ENCODE data around the gene NUSAP1. TPM values are rescaled to one million over a fixed set of nuclear protein-coding genes. Genes with fewer than 3 reads are reported as not detected.

Gene NUSAP1
- total and polyA plus RNA-seq, 4 donors: 48.2 to 70.1 (median 57.2) TPM

GRCh38 chr15:41407341-41407740, 74.7 kb downstream of the NUSAP1 start:
- H3K9me3 ChIP-seq (ENCODE audit: control insufficient read depth, insufficient read depth, low read length): no peaks in the 10 kb centered on the region
- 100% methylated on average over 2 of the region's 5 CpGs for WGBS (ENCODE audit: insufficient coverage)
- H3K4me1 ChIP-seq (ENCODE audit: control insufficient read depth, insufficient read depth, low read length): peaks cover 5% of the 10 kb centered on the region
- H3K27ac ChIP-seq (ENCODE audit: low read depth, low read length): no peak overlapping the region
- no peak overlapping the region for H3K4me3 ChIP-seq (ENCODE audit: low read depth, low read length)
- no peaks in the 10 kb centered on the region for H3K36me3 ChIP-seq (ENCODE audit: control insufficient read depth, insufficient read depth, low read length)
- no peak for DNase-seq (ENCODE audit: low read depth in 4 of 6, low spot score in 6 of 6)
- no peaks in the 10 kb centered on the region for H3K27me3 ChIP-seq (ENCODE audit: control insufficient read depth, insufficient read depth, low read length)

DNA sequence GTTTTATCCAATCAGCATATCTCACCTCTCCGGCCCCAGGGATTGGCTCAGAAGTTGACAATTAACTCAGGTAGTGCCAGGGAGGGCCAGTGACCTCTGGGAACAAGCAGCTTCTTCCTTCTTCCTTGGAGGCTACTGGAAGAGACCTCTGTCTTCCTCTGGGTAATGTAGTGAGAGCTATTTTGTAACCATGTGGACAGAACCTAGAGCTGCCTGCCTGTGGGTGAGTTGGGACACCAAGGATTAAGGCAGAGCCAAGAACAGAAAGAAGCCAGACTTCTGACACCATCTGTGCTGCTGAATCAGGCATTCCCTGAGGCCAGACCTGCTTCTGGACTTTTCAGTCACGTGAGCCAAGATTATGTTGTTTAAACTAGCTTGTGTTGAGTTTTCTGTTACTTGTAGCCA, 75.6 kb downstream of the NUSAP1 start:
- Histone ChIP-seq H3K27me3 (ENCODE audit: control insufficient read depth, insufficient read depth, low read length) (no peaks in the 10 kb centered on the region), H3K9me3 (ENCODE audit: control insufficient read depth, insufficient read depth, low read length) (no peaks in the 10 kb centered on the region), H3K4me1 (ENCODE audit: control insufficient read depth, insufficient read depth, low read length) (no peaks in the 10 kb centered on the region), H3K4me3 (ENCODE audit: low read depth, low read length) (no peak overlapping the region), H3K36me3 (ENCODE audit: control insufficient read depth, insufficient read depth, low read length) (no peaks in the 10 kb centered on the region), H3K27ac (ENCODE audit: low read depth, low read length) (no peak overlapping the region)
- no CpG with 5 or more reads among the region's 2 CpGs for WGBS (ENCODE audit: insufficient coverage)
- DNase-seq (ENCODE audit: low read depth in 4 of 6, low spot score in 6 of 6): peak in 1 of 6 donors; percentile 66

DNA sequence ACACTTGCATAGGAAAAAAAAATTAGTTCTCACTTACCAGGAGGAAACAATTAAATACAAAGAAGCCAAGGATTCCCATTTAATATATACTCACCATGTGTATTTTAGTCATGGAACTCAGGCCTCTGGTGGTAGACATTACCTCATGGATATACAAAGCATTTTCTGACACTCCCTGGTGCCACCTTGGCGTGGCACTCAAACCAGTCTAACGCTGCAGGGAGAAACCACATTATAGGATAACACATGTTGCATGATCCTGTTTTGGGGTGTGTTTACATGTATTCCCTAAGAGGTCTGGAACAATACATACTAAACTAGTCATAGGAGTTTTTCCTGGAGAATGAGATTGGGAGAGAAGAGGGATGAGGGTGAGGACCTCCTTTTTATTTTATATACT, 78.3 kb downstream of the NUSAP1 start:
- no peak for DNase-seq (ENCODE audit: low read depth in 4 of 6, low spot score in 6 of 6)
- H3K36me3 ChIP-seq (ENCODE audit: control insufficient read depth, insufficient read depth, low read length): no peaks in the 10 kb centered on the region

DNA sequence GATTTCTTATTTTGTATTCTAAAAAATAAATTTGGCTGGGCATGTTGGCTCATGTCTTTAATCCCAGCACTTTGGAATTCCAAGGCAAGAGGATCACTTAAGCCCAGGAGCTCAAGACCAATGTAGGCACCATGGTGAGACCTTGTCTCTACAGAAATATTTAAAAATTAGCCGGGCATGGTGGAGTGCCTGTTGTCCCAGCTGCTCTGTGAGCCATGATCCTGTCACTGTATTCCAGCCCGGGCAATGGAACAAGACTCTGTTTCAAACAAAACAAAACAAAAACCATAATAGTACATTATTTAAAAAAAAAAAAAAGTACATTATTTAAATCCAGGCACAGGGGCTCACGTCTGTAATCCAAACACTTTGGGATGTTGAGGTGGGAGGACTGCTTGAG, 78.8 kb downstream of the NUSAP1 start:
- WGBS (ENCODE audit: insufficient coverage): 20% methylated on average over 1 of the region's 3 CpGs

More for the DNA sequence above, 78.3 kb downstream of the NUSAP1 start:
- Histone ChIP-seq H3K9me3 (ENCODE audit: control insufficient read depth, insufficient read depth, low read length) (no peaks in the 10 kb centered on the region), H3K4me3 (ENCODE audit: low read depth, low read length) (no peak overlapping the region), H3K27ac (ENCODE audit: low read depth, low read length) (no peak overlapping the region), H3K27me3 (ENCODE audit: control insufficient read depth, insufficient read depth, low read length) (no peaks in the 10 kb centered on the region), H3K4me1 (ENCODE audit: control insufficient read depth, insufficient read depth, low read length) (peaks cover 5% of the 10 kb centered on the region)
- WGBS (ENCODE audit: insufficient coverage): no CpG with 5 or more reads among the region's 2 CpGs

GRCh38 chr15:41416128-41416741, 83.6 kb downstream of the NUSAP1 start:
- Histone ChIP-seq H3K9me3 (ENCODE audit: control insufficient read depth, insufficient read depth, low read length) (no peaks in the 10 kb centered on the region), H3K27me3 (ENCODE audit: control insufficient read depth, insufficient read depth, low read length) (no peaks in the 10 kb centered on the region), H3K36me3 (ENCODE audit: control insufficient read depth, insufficient read depth, low read length) (no peaks in the 10 kb centered on the region), H3K27ac (ENCODE audit: low read depth, low read length) (peak overlapping the region; percentile 88), H3K4me1 (ENCODE audit: control insufficient read depth, insufficient read depth, low read length) (peaks cover 23% of the 10 kb centered on the region), H3K4me3 (ENCODE audit: low read depth, low read length) (peak overlapping the region; percentile 92)
- no peak for DNase-seq (ENCODE audit: low read depth in 4 of 6, low spot score in 6 of 6)
- WGBS (ENCODE audit: insufficient coverage): 24% methylated on average over 16 of the region's 20 CpGs

More for the DNA sequence above, 78.8 kb downstream of the NUSAP1 start:
- no peaks in the 10 kb centered on the region for H3K36me3 ChIP-seq (ENCODE audit: control insufficient read depth, insufficient read depth, low read length)
- no peaks in the 10 kb centered on the region for H3K27me3 ChIP-seq (ENCODE audit: control insufficient read depth, insufficient read depth, low read length)
- no peaks in the 10 kb centered on the region for H3K9me3 ChIP-seq (ENCODE audit: control insufficient read depth, insufficient read depth, low read length)
- no peak overlapping the region for H3K27ac ChIP-seq (ENCODE audit: low read depth, low read length)
- no peak overlapping the region for H3K4me3 ChIP-seq (ENCODE audit: low read depth, low read length)
- DNase-seq (ENCODE audit: low read depth in 4 of 6, low spot score in 6 of 6): no peak
- peaks cover 9% of the 10 kb centered on the region for H3K4me1 ChIP-seq (ENCODE audit: control insufficient read depth, insufficient read depth, low read length)

DNA sequence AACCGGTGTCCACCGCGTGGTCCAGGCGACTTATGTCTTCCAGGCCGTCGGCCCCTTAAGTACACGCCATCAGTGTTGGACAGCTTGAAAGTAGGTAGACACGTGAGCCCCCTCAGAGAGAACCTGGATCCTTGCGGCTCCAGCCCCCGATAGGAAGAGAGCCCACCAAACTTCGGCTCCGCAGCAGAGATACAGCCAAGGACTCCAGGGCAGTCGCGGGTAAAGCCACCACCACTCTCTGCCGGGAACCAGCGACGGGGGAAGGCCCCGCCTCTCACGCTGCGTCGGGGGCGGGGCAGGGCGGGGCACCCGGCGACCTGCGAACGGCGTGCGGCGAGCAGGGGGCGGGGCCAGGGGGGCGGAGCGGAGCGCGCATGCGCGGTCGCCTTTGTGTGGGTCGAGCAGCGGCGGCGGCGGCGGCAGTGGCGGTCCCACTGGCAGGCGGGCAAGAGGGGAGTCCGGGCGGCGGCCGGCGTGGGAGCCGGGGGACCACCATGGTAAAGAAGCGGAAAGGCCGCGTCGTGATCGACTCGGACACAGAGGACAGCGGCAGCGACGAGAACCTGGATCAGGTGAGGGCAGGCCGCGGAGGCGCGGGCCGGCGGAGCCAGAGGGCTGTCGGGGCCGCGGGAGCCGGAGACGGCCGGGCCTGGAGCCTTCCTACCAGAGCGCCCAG, 84.2 kb downstream of the NUSAP1 start, which contains the start of gene RTF1:
Gene RTF1, plus strand, starts transcription at position 354 of the 676 bp plus-strand sequence. Its CDS starts 21 bp downstream, at position 375.
- Histone ChIP-seq H3K27me3 (ENCODE audit: control insufficient read depth, insufficient read depth, low read length) (no peaks in the 10 kb centered on the region), H3K4me1 (ENCODE audit: control insufficient read depth, insufficient read depth, low read length) (peaks cover 23% of the 10 kb centered on the region), H3K36me3 (ENCODE audit: control insufficient read depth, insufficient read depth, low read length) (no peaks in the 10 kb centered on the region), H3K27ac (ENCODE audit: low read depth, low read length) (peak within 1 kb of the TSS; percentile 89), H3K9me3 (ENCODE audit: control insufficient read depth, insufficient read depth, low read length) (no peaks in the 10 kb centered on the region), H3K4me3 (ENCODE audit: low read depth, low read length) (peak within 1 kb of the TSS; percentile 92)
- DNase-seq (ENCODE audit: low read depth in 4 of 6, low spot score in 6 of 6): peak; percentile 85 to 98 (median 91)
- WGBS (ENCODE audit: insufficient coverage): 0% methylated on average over 74 of the region's 74 CpGs

- Histone ChIP-seq H3K36me3 (ENCODE audit: control insufficient read depth, insufficient read depth, low read length) (no peaks in the 10 kb centered on the region), H3K27me3 (ENCODE audit: control insufficient read depth, insufficient read depth, low read length) (no peaks in the 10 kb centered on the region), H3K4me3 (ENCODE audit: low read depth, low read length) (peak overlapping the region; percentile 92), H3K9me3 (ENCODE audit: control insufficient read depth, insufficient read depth, low read length) (no peaks in the 10 kb centered on the region), H3K4me1 (ENCODE audit: control insufficient read depth, insufficient read depth, low read length) (peaks cover 23% of the 10 kb centered on the region), H3K27ac (ENCODE audit: low read depth, low read length) (peak overlapping the region; percentile 89)
- DNase-seq (ENCODE audit: low read depth in 4 of 6, low spot score in 6 of 6): peak in 2 of 6 donors; percentile 18 to 24
- WGBS (ENCODE audit: insufficient coverage): 0% methylated on average over 37 of the region's 37 CpGs
These were observed 84.9 kb downstream of the NUSAP1 start for GRCh38 chr15:41417418-41418195.

DNA sequence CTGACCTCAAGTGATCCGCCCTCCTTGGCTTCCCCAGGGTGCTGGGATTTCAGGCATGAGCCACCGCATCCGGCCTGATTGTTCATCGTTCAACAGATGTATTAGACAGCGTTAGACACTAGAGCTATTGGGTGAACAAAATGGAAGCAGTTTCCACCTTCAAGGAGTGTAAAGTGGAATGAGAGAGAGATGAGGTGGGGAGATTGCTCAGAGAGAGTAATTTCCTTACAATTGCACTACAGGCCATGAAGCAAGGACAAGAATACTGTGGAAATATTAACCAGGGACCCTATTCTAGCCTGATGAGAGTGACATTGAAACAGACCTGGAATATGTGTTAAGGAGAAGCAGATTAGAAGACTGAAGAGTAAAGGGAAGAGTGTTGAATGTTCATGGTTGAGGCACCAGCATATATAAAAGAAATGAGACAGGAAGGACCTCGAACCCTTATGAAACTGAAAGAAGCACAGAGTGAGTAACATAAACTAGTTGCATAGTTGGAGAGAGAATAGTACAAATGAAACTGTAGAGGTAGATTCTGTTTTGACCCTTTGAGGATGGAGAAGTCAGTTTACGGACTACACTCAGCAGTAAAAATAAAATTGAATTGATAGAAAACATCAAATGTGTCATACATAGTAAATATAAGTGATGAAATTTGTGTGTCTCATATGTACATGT, 91.4 kb downstream of the NUSAP1 start:
- DNase-seq (ENCODE audit: low read depth in 4 of 6, low spot score in 6 of 6): no peak
- WGBS (ENCODE audit: insufficient coverage): 91% methylated on average over 2 of the region's 7 CpGs
- Histone ChIP-seq H3K9me3 (ENCODE audit: control insufficient read depth, insufficient read depth, low read length) (no peaks in the 10 kb centered on the region), H3K4me3 (ENCODE audit: low read depth, low read length) (no peak overlapping the region), H3K27ac (ENCODE audit: low read depth, low read length) (no peak overlapping the region), H3K27me3 (ENCODE audit: control insufficient read depth, insufficient read depth, low read length) (no peaks in the 10 kb centered on the region), H3K4me1 (ENCODE audit: control insufficient read depth, insufficient read depth, low read length) (no peaks in the 10 kb centered on the region), H3K36me3 (ENCODE audit: control insufficient read depth, insufficient read depth, low read length) (peaks cover 3% of the 10 kb centered on the region)

- 98% methylated on average over 10 of the region's 14 CpGs for WGBS (ENCODE audit: insufficient coverage)
- Histone ChIP-seq H3K27me3 (ENCODE audit: control insufficient read depth, insufficient read depth, low read length) (no peaks in the 10 kb centered on the region), H3K36me3 (ENCODE audit: control insufficient read depth, insufficient read depth, low read length) (peaks cover 3% of the 10 kb centered on the region), H3K4me3 (ENCODE audit: low read depth, low read length) (no peak overlapping the region), H3K9me3 (ENCODE audit: control insufficient read depth, insufficient read depth, low read length) (no peaks in the 10 kb centered on the region), H3K27ac (ENCODE audit: low read depth, low read length) (no peak overlapping the region), H3K4me1 (ENCODE audit: control insufficient read depth, insufficient read depth, low read length) (no peaks in the 10 kb centered on the region)
- no peak for DNase-seq (ENCODE audit: low read depth in 4 of 6, low spot score in 6 of 6)
These were observed 92.1 kb downstream of the NUSAP1 start for GRCh38 chr15:41424809-41425208.

Measured in spinal cord (tissue), 10 donors.